SK-MEL-5 (cell line): ENCODE results near the gene MYL5. TPM values are rescaled to one million over a fixed set of nuclear protein-coding genes. Genes with fewer than 3 reads are reported as not detected.
"Not testable (repeated sequence)": the region's sequence is repeated elsewhere in the genome, so short reads cannot be mapped to it uniquely, and the experiment has no call there.

Experiments used
- DNase-seq: peaks from one replicate; pipeline ENCODE4 v3.0.0-alpha.2; 2016; ENCODE audit warnings: low read depth, low spot score
- in situ Hi-C: cut with HindIII; loops from 2 replicates; pipeline ENCODE4 v1.10.0; 2016; ENCODE audit warnings: low sequenced_read_pairs, high pct_unique_total_duplicates, low pct_unique_long_range_greater_than_20kb
- total RNA-seq: library from RNA; depleted of rRNA; stranded (reverse); fragments of >200 nt; shearing (Covaris generic); gene quantifications from 2 replicates; pipeline ENCODE4 v1.2.3, GENCODE V29; 2014

MYL5 gene
- total RNA-seq, 1 experiment from 2014 or later, result 2.7 TPM

- in situ Hi-C loops, result no loop called here
- no peak for DNase-seq
Observed at GRCh38 chr4:634599-634985, 39.8 kb upstream of the MYL5 start.

GRCh38 chr4:635066-635835 lies 39.1 kb upstream of the MYL5 start:
- DNase-seq, in situ Hi-C loops: not testable (repeated sequence)

- in situ Hi-C loops, result no loop called here
- no peak for DNase-seq
Observed at GRCh38 chr4:635851-636627, 38.3 kb upstream of the MYL5 start.

- DNase-seq, result no peak
- in situ Hi-C loops, result no loop called here
Observed at GRCh38 chr4:636628-637159, 37.6 kb upstream of the MYL5 start.

GRCh38 chr4:637536-638280 lies 36.6 kb upstream of the MYL5 start:
- DNase-seq, result no peak
- in situ Hi-C loops, result no loop called here

- in situ Hi-C loops, DNase-seq: not testable (repeated sequence)
Observed at GRCh38 chr4:642366-642765, 32.0 kb upstream of the MYL5 start.

- in situ Hi-C loops, result no loop called here
- no peak for DNase-seq
Observed at GRCh38 chr4:646460-646859, 27.9 kb upstream of the MYL5 start.

GRCh38 chr4:647481-647880 lies 26.9 kb upstream of the MYL5 start:
- in situ Hi-C loops, result no loop called here
- DNase-seq, result no peak

- in situ Hi-C loops, result no loop called here
- no peak for DNase-seq
Observed at GRCh38 chr4:648579-649292, 25.6 kb upstream of the MYL5 start.

- no peak for DNase-seq
- in situ Hi-C loops, result no loop called here
Observed at GRCh38 chr4:649293-649625, 25.1 kb upstream of the MYL5 start.

- in situ Hi-C loops, result no loop called here
- no peak for DNase-seq
Observed at GRCh38 chr4:649751-650310, 24.5 kb upstream of the MYL5 start.

- no peak for DNase-seq
- in situ Hi-C loops, result no loop called here
Observed at GRCh38 chr4:650461-650860, 23.9 kb upstream of the MYL5 start.

- in situ Hi-C loops, result no loop called here
- no peak for DNase-seq
Observed at GRCh38 chr4:650951-651883, 23.1 kb upstream of the MYL5 start.

- in situ Hi-C loops, result no loop called here
- no peak for DNase-seq
Observed at GRCh38 chr4:651884-652642, 22.3 kb upstream of the MYL5 start.

GRCh38 chr4:653080-653821 lies 21.1 kb upstream of the MYL5 start:
- DNase-seq, result no peak
- in situ Hi-C loops, result no loop called here
